COR-L47 (cell line): ENCODE measurements around the gene GSE1.

Experiments
- DNase-seq: peaks from one replicate; lab custom pipeline; 2025; lab: John Stamatoyannopoulos, UW

GSE1 gene

GRCh38 chr16:85660843-85661739 lies 48.0 kb downstream of the GSE1 start:
- no peak for DNase-seq

GRCh38 chr16:85661740-85662481 lies 48.8 kb downstream of the GSE1 start:
- DNase-seq = no peak

GRCh38 chr16:85662482-85662812 lies 49.3 kb downstream of the GSE1 start:
- peak; percentile 28 for DNase-seq

GRCh38 chr16:85662976-85663830 lies 50.1 kb downstream of the GSE1 start:
- no peak for DNase-seq

GRCh38 chr16:85663891-85664321 lies 50.8 kb downstream of the GSE1 start:
- DNase-seq = peak; percentile 73

GRCh38 chr16:85664580-85665372 lies 51.7 kb downstream of the GSE1 start:
- no peak for DNase-seq

- DNase-seq = no peak
Observed at GRCh38 chr16:85665373-85665740, 52.2 kb downstream of the GSE1 start.

GRCh38 chr16:85665929-85666328 lies 52.8 kb downstream of the GSE1 start:
- DNase-seq = no peak

DNA sequence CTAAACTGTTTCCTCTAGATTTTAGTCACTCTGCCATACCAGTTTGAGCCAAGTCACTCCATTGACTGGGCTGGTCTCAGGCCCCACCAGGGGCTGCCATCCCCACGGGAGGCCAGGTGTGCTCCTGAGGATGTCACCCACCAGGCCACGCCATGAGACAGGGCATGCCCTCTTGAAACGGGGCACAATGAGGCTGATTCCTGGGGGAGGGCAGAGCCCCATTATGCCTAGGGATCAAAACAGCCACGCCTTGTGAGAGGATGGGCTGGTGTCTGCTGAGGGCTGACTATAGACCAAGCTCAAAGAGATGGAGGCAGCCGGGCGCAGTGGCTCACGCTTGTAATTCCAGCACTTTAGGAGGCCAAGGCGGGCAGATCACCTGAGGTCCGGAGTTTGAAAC lies 54.1 kb downstream of the GSE1 start:
- DNase-seq = no peak

GRCh38 chr16:85667841-85668413 lies 54.8 kb downstream of the GSE1 start:
- DNase-seq = no peak

DNA sequence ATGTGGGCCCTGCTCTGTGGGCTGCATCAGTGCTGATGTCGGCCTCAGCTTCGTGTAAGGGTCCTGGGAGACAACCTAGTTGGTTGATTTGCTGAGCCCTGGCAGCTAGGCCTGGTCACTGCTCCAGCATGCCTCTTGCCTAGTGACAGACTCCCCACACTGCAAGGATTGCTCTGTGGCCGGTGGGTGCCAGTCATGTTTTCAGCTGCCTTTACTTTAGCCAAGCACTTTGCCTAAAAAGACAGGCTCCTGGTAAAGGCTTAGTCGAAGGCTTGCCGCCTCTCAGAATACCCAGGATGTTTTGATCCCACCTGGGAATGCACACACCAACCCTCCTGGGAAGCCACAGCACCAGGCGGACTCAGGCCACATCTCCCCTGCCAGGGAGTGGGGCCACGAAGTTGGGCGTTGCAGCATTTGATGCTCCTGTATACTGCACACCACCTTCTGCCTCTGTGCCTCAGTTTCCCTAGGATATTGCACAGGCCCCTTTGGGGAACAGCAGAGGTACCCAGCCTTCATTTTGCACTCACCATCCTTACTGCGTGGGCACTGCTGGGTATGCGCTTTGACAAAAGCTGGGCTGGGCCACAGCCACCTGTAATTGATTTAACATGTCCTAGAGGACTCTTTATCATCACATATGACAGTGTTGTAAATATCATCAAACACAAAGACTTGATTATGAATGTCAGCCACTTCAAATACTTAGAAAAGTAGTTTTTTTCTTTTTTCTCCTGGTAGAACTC lies 55.7 kb downstream of the GSE1 start:
- DNase-seq = no peak

GRCh38 chr16:85670840-85671239 lies 57.7 kb downstream of the GSE1 start:
- no peak for DNase-seq

- DNase-seq = peak; percentile 78
Observed at GRCh38 chr16:85673529-85674417, 60.7 kb downstream of the GSE1 start.

DNA sequence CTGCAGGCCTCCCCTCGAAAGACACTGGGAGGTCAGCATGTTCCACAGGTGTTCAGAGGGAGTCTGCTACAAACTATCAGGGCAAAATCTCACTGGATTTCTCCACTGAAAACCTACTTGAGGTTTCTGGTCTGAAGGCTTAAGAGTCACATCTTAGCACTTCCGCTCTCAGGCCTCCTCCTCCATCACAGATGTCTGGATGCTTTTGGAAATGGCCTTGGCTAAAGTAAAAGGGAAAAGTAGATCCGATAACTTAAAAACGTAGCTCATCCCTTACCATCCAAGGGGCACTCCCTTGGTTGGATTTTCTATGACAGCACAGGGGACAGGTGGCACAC lies 61.3 kb downstream of the GSE1 start:
- no peak for DNase-seq

- DNase-seq = no peak
Observed at GRCh38 chr16:85674828-85675227, 61.7 kb downstream of the GSE1 start.

- DNase-seq = peak; percentile 9
Observed at GRCh38 chr16:85675251-85675874, 62.2 kb downstream of the GSE1 start.

GRCh38 chr16:85676466-85676865 lies 63.3 kb downstream of the GSE1 start:
- DNase-seq = no peak

GRCh38 chr16:85677383-85677967 lies 64.4 kb downstream of the GSE1 start:
- DNase-seq = no peak

DNA sequence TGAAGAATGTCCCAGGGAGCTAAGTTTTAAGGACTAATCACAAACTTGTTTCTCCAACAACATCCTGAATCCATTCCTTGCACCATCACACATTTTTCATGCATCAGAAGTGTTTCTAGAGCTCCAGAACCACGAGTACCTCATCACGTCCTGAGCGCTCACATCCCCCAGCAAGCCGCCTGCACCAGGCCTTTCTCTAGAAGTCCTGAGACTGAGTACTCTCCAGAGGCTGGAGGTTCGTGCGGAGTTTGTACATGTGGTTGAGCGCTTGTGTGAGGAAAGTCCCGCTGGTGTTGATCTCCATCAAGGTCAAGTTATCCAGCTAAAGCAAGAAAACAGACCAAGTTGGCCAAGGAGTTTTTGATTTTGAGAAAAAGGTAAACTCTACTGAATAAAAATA lies 64.9 kb downstream of the GSE1 start:
- no peak for DNase-seq
